UCSD-AML1 (cell line): ENCODE results near the gene DHX38.

Experiments
- DNase-seq: peaks from one replicate; lab custom pipeline; 2025; ENCODE audit not compliant: unreplicated experiment; lab: John Stamatoyannopoulos, UW

DHX38 gene

DNA sequence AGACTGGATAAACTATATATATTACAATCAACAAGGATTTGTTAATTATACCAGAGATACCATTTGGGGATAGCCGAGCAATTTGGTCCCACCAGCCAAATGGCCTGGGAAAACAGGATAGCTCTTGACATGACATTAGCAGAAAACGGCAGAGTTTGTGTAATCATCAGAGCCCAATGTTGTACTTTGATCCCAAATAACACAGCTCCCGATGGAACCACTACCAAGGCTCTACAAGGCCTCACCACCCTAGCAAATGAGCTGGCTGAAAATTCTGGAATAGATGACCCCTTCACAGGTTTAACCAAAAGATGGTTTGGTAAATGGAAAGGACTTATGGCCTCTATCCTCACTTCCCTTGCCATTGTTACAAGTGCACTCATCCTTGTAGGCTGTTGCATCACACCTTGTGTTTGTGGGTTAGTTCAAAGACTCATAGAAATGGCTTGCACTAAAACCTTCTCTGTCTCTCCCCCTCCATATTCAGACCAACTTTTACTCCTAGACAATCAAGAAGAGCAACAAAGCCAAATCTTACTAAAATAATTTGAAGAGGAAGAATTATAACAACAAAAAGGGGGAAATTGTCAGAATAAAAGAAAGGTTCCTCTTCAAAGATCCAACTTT is 9.8 kb upstream of the DHX38 start:
- DNase-seq, result no peak

DNA sequence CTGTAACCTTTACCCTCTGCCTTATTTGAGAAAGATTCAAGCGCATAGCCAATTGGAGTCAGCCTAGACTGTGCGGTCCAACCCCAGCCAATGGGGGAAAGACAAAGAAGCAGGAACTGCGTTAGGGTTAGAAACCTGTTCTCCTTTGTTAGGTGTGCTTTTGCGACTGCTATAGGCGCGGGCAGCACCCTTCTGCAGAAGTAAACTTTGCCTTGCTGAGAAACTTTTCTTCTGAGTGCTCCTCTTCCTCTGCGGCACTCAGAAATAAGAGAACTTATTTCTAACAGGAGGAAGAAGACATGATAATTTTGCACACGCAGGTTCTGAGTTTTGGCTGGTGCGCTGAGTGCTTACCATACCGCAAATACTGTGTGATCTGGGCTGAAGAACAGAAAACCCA is 9.2 kb upstream of the DHX38 start:
- no peak for DNase-seq

DNA sequence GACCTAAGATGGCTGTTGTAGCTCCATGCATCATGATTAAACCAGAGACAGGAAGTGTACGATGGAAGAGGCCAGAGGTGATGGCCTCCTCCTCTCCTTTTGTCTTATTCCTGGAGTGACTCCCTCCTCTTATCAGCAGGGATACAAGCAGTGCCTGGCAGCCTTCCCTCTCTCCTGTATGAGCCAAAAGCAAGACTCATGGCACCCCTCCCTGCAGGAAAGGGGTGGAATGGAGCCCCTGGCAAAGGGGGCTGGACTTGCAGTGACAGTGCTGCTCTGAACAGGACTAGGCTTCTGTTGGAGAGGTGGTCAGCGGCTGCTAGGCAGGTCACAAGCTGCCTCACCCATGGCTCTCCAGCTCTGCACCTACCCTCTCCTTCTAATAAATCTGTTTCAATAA is 8.6 kb upstream of the DHX38 start:
- DNase-seq, result no peak

DNA sequence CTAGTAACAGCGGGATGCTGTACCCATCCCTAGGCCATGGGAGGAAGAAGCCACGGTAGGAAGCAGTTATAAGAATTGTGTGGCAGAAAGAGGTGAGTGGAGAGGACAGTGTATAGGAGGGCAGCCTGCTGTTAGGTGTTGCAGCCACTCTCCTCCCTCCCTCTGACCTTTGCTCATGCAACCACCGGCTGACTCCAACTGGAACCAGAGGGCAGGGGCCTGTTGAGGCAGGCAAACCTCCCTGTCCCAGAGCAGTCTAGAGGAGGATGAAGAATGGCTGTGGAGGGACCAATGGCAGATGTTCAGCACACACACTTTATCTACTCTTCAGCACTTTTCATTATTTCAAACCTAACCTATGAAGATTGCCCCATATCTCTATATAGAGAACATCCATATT is 2.4 kb upstream of the DHX38 start:
- DNase-seq, result no peak

DNA sequence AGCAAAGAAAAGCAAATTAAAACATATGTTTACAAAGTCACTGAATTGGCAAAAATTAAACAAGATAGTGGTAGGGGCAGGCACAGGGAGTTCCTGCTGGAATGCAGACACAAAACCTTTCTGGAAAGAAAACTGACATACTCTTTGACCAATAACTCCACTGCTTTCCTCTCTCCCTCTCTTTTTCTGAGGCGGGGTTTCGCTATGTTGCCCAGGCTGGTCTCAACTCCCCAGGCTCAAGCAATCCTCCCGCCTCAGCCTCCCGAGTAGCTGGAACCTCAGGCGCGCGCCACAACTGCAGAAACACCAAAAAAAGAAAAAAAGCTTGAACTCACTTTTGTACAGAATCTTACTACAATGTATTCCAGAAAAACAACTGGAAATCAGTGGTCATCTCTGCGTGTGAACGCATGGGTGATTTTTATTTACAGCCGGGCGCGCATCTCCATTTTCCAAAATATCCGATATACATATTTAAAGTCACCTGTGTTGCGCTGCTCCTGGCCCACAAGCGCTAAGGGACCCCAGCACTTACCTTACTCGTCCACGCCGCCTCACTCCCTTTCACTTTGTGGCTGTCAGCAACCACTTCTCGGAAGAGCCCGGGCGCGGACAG is 707 bp upstream of the DHX38 start:
- peak; percentile 32 for DNase-seq

DNA sequence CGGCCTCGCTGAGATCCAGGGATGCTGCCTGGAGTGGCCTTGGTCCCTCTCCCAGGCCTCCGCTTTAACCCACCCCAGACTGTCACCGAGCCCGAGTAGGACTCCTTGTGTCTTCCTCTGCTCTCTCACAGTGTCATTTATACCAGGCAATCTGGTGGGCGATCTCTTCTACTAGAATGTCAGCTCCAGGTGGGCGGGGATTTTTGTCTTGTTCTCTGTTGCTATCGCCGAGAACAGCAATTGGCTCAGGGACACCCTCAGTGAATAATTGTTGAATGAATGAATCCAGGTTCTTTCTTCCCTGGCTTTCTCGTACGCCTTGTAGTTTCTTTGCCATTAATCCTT is 591 bp downstream of the DHX38 start:
- no peak for DNase-seq

DNA sequence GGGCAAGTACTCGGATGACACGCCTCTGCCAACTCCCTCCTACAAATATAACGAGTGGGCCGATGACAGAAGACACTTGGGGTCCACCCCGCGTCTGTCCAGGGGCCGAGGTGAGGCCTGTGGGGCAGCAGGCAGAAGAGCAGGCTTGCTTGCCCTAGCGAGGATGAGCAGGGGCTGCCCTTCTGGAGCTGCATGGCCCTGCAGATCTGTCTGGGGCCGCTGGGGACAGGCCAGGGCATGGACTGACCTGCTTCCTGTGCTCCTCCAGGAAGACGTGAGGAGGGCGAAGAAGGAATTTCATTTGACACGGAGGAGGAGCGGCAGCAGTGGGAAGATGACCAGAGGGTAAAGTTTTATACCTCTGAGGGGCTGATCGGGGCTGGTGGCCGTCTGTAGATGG is 5.3 kb downstream of the DHX38 start:
- no peak for DNase-seq

DNA sequence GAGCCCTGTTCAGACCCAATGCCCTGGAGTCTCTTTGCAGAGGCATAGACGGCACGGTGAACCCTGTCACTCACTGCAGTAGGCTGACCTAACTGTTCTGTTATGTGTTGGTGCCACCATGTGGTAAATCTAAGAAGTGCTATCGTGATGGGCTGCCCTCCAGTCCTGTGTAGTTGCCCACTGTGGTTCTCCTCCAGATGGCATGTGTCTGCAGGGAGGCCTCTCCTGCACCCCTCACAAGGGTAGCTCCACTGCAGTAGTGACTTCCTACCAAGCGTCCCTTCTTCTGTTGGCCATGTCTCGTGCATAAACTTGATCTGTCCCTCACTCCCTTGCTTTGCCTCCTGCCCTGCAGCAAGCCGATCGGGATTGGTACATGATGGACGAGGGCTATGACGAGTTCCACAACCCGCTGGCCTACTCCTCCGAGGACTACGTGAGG is 5.8 kb downstream of the DHX38 start:
- peak; percentile 35 for DNase-seq

DNA sequence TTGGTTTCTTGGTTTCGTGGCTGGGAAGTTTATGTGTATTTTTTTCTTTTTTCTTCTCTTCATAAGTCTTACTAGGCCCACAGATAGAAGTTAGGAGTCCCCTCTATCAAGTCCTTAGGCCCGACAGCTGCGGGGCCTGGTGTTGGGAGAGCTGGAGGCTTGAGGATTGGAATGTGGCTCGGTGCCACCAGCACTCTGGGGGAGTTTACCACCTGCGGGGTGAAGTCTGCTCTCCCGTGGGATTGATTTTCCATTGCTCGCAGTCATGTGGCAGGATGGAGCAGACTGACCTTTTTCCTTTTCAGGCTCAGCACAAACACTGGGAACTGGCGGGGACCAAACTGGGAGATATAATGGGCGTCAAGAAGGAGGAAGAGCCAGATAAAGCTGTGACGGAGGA is 7.5 kb downstream of the DHX38 start:
- no peak for DNase-seq

DNA sequence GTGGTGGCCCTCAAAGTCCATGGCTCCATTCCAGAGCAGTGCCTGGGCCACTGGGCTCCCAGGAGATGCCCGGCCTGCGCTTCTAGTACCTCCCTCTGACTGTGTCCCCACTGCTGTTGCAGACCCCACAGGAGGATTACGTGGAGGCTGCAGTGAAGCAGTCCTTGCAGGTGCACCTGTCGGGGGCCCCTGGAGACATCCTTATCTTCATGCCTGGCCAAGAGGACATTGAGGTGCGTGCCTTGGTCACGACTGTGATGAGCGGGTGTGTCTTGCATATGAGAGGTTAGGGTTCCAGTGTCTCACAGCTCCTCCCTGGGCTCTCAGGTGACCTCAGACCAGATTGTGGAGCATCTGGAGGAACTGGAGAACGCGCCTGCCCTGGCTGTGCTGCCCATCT is 11.3 kb downstream of the DHX38 start:
- no peak for DNase-seq

DNA sequence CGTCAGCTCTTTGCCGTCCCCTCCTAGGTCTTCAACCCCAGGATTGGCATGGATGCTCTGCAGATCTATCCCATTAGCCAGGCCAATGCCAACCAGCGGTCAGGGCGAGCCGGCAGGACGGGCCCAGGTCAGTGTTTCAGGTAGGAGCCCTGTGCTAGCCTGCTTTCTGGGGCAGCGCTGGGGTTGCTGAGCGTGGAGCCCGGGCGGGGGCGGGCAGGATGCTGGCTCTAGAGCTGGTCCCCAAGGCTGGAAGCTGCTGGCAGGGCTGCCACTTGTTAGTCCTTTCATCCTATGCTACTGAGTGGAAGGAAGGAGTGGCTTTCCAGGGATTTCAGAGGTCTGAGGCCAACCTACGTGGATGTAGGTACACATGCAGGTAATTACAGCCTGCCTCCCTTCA is 12.3 kb downstream of the DHX38 start:
- no peak for DNase-seq

DNA sequence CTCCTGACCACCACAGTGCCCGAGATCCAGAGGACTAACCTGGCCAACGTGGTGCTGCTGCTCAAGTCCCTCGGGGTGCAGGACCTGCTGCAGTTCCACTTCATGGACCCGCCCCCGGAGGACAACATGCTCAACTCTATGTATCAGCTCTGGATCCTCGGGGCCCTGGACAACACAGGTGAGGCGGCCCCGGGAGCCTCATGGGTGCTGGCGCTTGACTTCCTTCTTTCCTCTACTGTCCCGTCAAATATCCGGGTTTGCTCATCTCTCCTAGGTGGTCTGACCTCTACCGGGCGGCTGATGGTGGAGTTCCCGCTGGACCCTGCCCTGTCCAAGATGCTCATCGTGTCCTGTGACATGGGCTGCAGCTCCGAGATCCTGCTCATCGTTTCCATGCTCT is 13.7 kb downstream of the DHX38 start:
- no peak for DNase-seq

DNA sequence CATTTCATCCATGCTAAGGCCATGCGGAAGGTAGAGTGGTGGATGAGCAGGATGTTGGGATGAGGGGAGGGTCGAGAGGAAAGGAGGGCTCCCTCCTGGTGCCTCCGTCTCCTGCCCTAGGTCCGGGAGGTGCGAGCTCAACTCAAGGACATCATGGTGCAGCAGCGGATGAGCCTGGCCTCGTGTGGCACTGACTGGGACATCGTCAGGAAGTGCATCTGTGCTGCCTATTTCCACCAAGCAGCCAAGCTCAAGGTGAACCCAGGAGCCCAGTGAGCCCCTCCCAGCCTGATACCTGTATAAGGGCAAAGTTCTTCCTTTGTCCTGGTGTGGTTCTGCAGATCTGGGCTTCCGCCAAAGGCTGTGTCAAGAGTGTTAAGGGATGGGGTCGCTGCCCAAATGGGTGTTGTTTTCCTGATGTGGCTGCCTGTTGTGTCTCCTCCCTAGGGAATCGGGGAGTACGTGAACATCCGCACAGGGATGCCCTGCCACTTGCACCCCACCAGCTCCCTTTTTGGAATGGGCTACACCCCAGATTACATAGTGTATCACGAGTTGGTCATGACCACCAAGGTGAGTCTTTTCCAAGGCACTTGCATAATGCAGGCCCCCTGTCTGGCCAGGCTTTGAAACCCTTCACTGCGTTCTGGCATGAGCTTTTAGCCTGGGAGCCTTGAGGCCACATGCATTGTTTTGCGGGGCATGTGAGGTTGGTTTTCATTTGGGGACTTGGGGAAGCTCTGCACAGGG is 14.9 kb downstream of the DHX38 start:
- no peak for DNase-seq

DNA sequence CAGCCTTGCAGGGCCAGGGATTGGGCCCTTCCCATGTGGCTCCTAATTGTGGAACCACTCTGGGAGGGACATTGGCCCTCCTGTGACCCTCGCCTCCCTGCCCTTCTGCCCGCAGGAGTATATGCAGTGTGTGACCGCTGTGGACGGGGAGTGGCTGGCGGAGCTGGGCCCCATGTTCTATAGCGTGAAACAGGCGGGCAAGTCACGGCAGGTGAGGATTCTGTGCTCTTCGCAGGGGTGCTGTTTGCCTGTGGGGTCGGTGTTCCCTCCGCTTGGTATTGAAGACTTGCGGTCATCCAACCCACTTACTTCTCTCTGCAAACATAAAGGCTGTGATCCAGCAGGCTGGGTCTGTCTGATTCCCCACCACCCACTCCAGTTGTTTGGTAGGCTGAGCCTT is 15.7 kb downstream of the DHX38 start:
- DNase-seq, result no peak

DNA sequence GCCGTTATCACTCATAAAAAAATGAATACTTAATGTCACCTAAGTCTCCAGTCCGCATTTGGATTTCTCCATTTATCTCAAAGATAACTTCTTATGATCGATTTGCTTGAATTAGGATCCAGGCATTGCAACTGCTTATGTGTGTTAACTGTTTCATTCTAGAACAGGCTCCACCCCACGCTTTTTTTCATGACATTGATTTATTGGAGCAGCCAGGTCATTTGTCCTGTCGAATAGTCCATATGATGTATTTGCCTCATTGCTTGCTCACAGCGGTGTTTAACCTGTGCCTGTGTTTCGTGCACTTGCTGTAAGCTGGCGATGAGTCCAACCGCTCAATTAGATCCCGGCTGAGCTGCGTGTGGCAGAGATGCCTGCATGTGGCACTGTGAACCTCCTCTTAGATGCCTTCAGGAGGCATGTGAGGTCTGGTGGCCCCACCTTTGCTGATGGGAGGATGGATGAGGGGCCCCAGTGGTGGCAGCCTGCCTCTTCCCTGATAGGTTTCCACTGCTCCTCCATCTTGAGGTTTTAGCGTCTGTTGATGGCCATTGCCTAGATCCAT is 16.4 kb downstream of the DHX38 start:
- DNase-seq, result no peak

DNA sequence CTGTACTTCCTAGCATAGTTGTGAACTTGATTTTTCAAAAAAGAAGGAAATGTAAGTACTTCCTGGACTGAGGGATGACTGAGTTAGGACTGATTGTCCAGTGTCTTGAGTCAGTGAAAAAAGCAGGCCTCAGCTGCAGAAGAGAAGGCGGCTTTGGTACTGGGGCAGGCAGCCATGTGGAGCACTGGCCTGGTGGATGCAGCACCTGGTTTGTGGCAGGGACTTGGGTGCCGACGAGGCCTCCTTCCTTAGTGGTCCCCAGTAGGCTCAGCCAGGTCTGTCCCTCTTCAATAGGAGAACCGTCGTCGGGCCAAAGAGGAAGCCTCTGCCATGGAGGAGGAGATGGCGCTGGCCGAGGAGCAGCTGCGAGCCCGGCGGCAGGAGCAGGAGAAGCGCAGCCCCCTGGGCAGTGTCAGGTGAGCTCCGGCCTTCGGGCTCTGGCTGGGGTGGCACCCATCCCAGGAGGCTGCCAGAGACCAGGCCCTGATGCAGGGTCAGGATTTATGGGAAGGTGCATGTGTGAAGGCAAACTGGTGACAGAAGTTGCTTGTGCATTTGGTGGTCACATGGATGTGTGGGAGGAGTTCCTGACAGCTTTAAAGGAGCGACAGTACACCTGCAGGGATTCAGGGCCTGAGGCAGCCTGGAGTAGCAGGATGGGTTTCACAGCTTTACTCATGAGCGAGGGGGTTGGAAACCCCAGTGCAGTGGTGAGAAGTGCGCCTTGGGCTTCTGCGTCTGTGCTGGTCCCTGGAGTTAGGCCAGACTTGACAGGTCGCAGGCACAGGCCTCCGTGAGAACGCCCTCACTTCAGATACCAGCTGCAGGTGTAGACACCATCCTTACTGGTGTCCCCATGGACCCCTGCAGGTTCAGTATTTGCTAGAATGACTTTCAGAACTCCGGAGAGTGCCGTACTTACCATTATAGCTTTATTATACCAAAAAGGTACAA is 17.3 kb downstream of the DHX38 start:
- no peak for DNase-seq

DNA sequence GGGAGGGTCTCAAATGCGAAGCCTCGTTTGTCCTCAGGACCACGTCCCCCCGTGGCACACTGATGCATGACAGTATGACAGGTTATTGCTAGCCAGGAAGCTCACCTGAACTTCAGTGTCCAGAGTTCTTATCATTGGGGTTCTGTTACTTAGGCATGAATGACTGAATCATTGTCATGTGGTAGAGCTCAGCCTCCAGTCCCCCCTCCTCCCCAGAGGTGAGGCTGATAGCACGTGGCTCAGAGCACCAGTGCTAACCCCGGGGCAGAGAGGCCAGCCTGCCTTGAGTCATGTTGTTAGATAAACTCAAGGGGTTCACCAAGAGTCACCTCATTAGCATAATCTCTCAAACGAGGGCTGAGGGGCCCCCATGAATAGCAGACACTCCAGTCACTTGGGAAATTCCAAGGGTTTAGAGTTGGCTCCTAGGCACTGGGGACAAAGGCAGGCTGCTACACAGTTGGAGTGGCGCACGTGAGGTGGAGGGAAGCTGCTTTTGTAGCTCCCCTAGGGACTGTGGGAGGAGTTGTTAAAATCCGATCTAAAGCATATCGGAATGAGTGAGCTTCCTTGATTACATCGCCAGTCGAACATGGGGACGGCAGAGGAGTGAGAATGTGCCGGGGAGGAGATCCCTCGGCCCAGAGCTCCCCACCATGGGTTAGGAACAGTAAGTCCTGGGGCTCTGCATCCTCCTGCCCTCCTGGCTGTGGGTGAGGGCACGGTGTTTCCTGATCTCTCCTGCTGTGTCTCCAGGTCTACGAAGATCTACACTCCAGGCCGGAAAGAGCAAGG is 18.2 kb downstream of the DHX38 start:
- no peak for DNase-seq

DNA sequence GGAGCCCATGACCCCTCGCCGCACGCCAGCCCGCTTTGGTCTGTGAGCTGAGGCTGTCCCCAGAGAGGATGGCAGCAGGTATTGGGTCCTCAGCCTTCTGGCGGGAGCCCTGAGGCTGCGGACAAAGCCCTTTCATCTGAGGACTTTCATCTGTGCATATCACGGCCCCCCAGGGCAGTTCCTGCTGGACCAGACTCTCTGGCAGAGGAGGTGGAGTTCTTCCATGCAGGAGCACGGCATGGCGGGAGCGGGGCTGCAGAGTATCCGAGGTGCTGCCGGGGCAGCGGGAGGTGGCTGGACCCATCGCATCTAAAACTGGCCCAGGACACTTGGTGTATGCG is 18.8 kb downstream of the DHX38 start:
- DNase-seq, result no peak

DNA sequence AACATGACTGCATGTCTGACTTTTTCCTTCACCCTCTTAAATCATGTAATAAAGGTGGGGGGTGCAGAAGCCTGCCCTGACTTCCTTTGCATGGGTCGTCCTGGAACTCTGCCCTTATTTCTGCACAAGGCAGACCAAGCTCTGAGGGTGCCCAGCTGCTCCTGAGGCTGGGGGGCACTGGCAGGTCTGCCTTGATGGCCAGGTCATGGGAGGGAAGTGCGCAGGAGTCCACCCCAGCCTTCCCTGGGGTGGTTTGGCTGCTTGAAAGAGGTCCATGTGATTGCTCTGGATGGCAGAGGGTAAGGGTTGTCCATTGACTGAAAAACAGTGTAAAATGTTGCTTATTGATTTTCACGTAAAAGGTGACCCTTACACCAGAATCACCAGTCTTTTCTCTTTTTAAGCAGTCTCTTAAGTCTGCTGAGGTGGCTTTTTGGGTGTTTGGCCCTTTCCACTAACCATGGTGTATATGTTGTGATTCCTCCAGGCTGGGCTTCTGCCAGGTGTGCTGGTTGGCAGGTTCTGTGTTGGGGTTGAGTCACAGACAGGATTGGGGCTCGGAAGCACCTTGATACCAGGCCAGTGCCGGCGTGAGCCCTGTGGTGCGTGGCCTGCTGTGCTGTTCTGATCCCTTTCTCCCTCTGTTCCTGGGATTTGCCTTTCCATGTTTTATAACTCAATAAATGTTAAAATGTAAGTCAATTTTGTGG is 19.4 kb downstream of the DHX38 start:
- no peak for DNase-seq

DNA sequence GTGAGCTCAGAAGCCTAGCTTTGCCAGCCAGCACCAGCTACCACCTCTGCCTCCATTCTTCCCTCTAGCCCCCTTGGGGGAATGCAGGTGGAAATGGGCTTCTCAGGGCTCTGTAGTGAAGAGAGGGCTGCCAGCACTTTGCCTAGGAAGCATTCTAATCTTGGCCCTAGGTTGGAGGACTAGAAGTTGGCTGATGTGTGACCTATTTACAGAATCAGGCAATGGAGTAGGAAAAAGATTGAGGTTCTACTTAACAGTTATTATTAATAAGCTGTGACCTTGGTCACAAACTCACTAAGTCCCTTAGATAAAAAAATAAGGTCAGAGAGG is 19.9 kb downstream of the DHX38 start:
- no peak for DNase-seq
